ENCODE measurements around the gene SHROOM3.

GRCh38 chr4:76487621-76488020 lies 52.6 kb downstream of the SHROOM3 start:
- no peak for TF ChIP-seq POLR2A (IDR thresholded peaks at IDR 0.05)
- no peak for TF ChIP-seq CTCF (IDR thresholded peaks at IDR 0.05)

All from body of pancreas (tissue), 4 donors.